Fibroblast of skin of right quadriceps (primary cell): Measurements from ENCODE around the gene MBLAC2.
A peak's percentile ranks its signal among the peaks of the same experiment; 100 is the strongest.

Source experiments
- DNase-seq: peaks from one replicate; pipeline ENCODE4 v3.0.0-alpha.2; 2013

The MBLAC2 gene

DNA sequence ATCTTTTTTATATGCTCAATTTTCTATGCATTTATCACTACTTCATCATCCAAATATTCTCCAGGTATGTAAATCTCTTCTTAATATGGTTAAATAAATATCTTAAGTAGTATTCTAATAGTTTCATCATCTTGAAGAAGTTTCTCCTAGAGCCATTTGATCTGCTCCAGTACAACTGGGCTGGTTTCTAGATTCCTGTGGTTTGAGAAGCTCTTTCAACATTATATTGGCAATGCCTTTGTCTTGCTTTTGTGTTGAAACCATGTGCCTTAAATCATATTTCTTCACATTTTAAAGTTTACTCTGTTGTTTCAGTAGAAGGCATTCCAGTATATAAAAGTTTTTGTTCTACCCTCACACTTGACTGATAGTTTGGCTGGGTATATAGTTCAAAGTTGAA is 27.6 kb downstream of the MBLAC2 start:
- DNase-seq: peak; percentile 49

GRCh38 chr5:90440644-90441043 is 33.9 kb downstream of the MBLAC2 start:
- DNase-seq: no peak

GRCh38 chr5:90438100-90438499 is 36.5 kb downstream of the MBLAC2 start:
- DNase-seq: no peak

- no peak for DNase-seq
These were observed 36.9 kb downstream of the MBLAC2 start for GRCh38 chr5:90437663-90438062.

- peak; percentile 31 for DNase-seq
These were observed 40.4 kb downstream of the MBLAC2 start for GRCh38 chr5:90434116-90434714.

DNA sequence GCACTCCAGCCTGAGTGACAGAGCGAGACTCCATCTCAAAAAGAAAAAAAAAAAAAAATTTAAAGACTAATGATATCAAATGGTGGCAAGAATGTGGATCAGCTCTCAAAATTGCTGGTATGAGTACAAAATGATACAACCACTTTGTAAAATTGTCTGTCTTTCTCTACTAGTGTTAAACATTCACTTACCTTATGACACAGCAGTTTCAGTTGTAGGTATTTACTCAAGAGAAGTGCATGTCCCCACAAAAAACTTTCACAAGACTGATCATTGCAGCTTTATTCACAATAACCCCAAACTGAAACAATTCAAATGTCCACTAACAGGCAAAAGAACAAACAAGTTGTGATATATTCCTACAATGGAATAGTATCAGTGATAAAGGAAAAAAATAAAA is 50.3 kb downstream of the MBLAC2 start:
- no peak for DNase-seq

GRCh38 chr5:90421136-90421535 is 53.4 kb downstream of the MBLAC2 start:
- no peak for DNase-seq

GRCh38 chr5:90418214-90418613 is 56.4 kb downstream of the MBLAC2 start:
- DNase-seq: no peak

DNA sequence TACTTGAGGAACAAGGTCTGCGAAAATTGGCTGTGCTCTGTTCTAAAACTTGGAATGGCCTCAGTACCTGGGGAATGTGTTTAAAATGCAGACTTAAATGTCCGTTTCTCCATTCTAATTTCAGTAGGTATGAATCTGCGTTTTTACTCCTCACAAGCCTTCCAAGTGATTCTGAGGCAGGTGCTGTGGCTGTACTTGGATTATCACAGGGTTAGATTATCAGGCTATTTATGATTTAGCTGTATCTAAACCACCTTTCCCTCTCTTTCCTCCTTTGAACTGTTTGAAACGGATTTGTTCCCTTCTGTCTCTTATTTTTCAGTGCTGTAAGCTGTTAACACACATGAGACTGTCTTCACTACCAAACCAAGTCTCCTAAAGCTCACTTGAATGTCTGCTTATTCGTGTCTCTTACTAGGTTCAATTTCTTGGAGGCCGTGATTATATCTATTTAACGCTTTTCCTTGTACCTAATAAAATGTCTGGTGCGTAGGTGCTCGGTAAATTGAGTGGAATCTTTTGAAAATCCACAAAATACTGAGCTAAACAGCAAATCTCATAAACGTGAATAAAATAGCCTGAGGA is 64.3 kb downstream of the MBLAC2 start:
- no peak for DNase-seq

DNA sequence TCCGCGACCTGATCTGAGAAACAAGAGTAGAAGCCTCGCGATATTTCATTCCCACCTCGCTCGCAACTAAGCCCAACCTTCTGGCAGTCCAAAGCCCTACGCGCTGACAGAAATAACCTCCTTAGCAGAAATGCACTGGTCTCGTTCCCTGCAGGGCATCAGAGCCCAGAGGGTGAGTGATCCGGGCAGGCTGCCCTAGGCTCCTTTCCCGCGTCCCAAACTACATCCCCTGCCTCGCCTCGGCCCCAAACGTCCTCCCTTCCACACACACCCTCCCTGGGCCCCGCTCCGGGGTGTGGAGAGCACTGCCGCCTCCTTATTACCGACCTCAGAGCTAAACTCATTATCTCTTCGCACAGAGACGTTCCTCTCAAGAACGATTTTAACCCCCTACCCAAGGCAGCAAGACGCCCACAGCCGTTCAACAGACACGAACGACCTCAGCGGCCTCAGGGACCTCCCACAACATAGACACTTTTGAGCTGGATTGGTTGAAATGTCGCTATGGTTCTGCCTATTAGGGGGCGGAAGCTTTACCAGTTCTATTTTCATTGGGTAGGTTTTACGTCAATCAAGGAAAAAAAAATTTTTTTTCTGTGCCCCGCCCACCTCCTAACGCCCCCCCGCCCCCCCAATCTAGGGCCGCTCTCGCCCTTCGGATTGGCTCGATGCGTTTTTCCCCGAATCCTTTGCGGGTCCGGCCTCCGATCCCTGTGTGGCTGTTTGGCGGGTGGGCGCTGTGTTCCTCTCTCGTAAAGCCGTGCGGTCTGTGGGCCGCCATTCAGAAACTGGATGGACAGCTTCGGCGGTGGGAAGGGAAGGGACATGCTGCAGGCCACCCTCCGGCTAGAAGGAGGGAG is 65.0 kb downstream of the MBLAC2 start, which contains the start of gene CETN3:
Gene CETN3, minus strand, starts transcription at position 439 of the 860 bp plus-strand sequence. Its CDS starts 95 bp downstream, at position 344.
- DNase-seq: peak; percentile 97

- DNase-seq: no peak
These were observed 65.8 kb downstream of the MBLAC2 start for GRCh38 chr5:90408571-90409317.
